ENCODE data around the gene LYSMD4. TPM values are rescaled to one million over a fixed set of nuclear protein-coding genes. Genes with fewer than 3 reads are reported as not detected.

Gene LYSMD4
- total and polyA plus RNA-seq, 10 of the 15 experiments (the other 5 are each of a cell fraction or from before 2014, with no cell fraction given): 1.8 to 5.8 (median 3.9) TPM

GRCh38 chr15:99721896-99722295 is 11.3 kb downstream of the LYSMD4 start:
- no peak for FAIRE-seq
- H3K79me2 ChIP-seq (ENCODE audit: control insufficient read depth, insufficient read depth, low read length): no peaks in the 10 kb centered on the region
- WGBS (ENCODE audit: insufficient coverage, insufficient replicate concordance, low lambda C conversion rate, missing lambda C conversion rate): 98% methylated on average over 4 of the region's 4 CpGs
- intact Hi-C loops (cut with micrococcal nuclease; ENCODE audit: unreplicated experiment) (no loop called here), in situ Hi-C loops (cut with MboI) (no loop called here)
- ATAC-seq: no peak
- DNase-seq (ENCODE audit: low read depth, low spot score): no peak
- H3K9me3 ChIP-seq (replicated peaks; ENCODE audit: control insufficient read depth, insufficient read depth, low read length): no peaks in the 10 kb centered on the region; the same call in 2 of the 3 replicates
- peaks cover 36% of the 10 kb centered on the region for H3K4me1 ChIP-seq (ENCODE audit: control insufficient read depth, insufficient read depth, low read length)
- H3K4me2 ChIP-seq (ENCODE audit: control insufficient read depth, insufficient read depth): no peak overlapping the region
- H3K27ac ChIP-seq (ENCODE audit: control insufficient read depth, insufficient read depth): no peak overlapping the region
- no peak overlapping the region for H2AFZ ChIP-seq (ENCODE audit: control insufficient read depth, low read depth, low read length)
- no peak overlapping the region for H3K4me3 ChIP-seq
- RAD21 ChIA-PET (ENCODE audit: unreplicated experiment): no interaction called here
- H3K36me3 ChIP-seq (ENCODE audit: control insufficient read depth in 2 of 2, insufficient read depth in 2 of 2, low read length in 1 of 2): no peaks in the 10 kb centered on the region
- CTCF ChIA-PET: interaction anchor here (2.0 kb wide), 1 partner anchor 449 kb away, joined by 6 read pairs; no protein-coding TSS in a partner anchor
- H3K27me3 ChIP-seq (replicated peaks in 1 of 2; ENCODE audit: control insufficient read depth in 2 of 2, insufficient read depth in 2 of 2, low read length in 1 of 2): no peaks in the 10 kb centered on the region
- POLR2A ChIA-PET: no interaction called here
- SMC1A ChIA-PET (ENCODE audit: uncharacterized antibody, unreplicated experiment): no interaction called here
- H3K9ac ChIP-seq (ENCODE audit: control insufficient read depth, insufficient read depth, low read length): no peak overlapping the region
- no TSS peak for BruUV-seq (replicated peaks)
- no peaks in the 10 kb centered on the region for H4K20me1 ChIP-seq (ENCODE audit: control insufficient read depth, insufficient read depth)
- TF ChIP-seq NBN (IDR thresholded peaks at IDR 0.05) (no peak), TAF1 (IDR thresholded peaks at IDR 0.05; ENCODE audit: borderline replicate concordance, low read depth, low read length) (no peak), DPF2 (IDR thresholded peaks at IDR 0.05) (no peak), RBBP5 (conservative IDR thresholded peaks at IDR 0.05) (no peak), IKZF2 (IDR thresholded peaks at IDR 0.05) (no peak), MTA3 (IDR thresholded peaks at IDR 0.05; ENCODE audit: borderline replicate concordance, low read length) (no peak), CEBPZ (IDR thresholded peaks at IDR 0.05; ENCODE audit: low read depth, low read length) (no peak), MTA2 (IDR thresholded peaks at IDR 0.05; ENCODE audit: low read depth) (no peak), EZH2 (IDR thresholded peaks at IDR 0.05; ENCODE audit: borderline replicate concordance, control insufficient read depth, low read depth, low read length) (no peak)
- TF ChIP-seq, protein P1, sequence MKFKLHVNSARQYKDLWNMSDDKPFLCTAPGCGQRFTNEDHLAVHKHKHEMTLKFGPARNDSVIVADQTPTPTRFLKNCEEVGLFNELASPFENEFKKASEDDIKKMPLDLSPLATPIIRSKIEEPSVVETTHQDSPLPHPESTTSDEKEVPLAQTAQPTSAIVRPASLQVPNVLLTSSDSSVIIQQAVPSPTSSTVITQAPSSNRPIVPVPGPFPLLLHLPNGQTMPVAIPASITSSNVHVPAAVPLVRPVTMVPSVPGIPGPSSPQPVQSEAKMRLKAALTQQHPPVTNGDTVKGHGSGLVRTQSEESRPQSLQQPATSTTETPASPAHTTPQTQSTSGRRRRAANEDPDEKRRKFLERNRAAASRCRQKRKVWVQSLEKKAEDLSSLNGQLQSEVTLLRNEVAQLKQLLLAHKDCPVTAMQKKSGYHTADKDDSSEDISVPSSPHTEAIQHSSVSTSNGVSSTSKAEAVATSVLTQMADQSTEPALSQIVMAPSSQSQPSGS (IDR thresholded peaks at IDR 0.05; ENCODE audit: low read length): no peak
- TF ChIP-seq, protein P2, sequence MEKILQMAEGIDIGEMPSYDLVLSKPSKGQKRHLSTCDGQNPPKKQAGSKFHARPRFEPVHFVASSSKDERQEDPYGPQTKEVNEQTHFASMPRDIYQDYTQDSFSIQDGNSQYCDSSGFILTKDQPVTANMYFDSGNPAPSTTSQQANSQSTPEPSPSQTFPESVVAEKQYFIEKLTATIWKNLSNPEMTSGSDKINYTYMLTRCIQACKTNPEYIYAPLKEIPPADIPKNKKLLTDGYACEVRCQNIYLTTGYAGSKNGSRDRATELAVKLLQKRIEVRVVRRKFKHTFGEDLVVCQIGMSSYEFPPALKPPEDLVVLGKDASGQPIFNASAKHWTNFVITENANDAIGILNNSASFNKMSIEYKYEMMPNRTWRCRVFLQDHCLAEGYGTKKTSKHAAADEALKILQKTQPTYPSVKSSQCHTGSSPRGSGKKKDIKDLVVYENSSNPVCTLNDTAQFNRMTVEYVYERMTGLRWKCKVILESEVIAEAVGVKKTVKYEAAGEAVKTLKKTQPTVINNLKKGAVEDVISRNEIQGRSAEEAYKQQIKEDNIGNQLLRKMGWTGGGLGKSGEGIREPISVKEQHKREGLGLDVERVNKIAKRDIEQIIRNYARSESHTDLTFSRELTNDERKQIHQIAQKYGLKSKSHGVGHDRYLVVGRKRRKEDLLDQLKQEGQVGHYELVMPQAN (conservative IDR thresholded peaks at IDR 0.05): no peak
- TF ChIP-seq, protein P3, sequence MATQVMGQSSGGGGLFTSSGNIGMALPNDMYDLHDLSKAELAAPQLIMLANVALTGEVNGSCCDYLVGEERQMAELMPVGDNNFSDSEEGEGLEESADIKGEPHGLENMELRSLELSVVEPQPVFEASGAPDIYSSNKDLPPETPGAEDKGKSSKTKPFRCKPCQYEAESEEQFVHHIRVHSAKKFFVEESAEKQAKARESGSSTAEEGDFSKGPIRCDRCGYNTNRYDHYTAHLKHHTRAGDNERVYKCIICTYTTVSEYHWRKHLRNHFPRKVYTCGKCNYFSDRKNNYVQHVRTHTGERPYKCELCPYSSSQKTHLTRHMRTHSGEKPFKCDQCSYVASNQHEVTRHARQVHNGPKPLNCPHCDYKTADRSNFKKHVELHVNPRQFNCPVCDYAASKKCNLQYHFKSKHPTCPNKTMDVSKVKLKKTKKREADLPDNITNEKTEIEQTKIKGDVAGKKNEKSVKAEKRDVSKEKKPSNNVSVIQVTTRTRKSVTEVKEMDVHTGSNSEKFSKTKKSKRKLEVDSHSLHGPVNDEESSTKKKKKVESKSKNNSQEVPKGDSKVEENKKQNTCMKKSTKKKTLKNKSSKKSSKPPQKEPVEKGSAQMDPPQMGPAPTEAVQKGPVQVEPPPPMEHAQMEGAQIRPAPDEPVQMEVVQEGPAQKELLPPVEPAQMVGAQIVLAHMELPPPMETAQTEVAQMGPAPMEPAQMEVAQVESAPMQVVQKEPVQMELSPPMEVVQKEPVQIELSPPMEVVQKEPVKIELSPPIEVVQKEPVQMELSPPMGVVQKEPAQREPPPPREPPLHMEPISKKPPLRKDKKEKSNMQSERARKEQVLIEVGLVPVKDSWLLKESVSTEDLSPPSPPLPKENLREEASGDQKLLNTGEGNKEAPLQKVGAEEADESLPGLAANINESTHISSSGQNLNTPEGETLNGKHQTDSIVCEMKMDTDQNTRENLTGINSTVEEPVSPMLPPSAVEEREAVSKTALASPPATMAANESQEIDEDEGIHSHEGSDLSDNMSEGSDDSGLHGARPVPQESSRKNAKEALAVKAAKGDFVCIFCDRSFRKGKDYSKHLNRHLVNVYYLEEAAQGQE (IDR thresholded peaks at IDR 0.05; ENCODE audit: low read depth, low read length): no peak
